Right lobe of liver (tissue), 4 donors: ENCODE data around the gene EEF2.
"Not testable (repeated sequence)": the region's sequence is repeated elsewhere in the genome, so short reads cannot be mapped to it uniquely, and the experiment has no call there.

Experiments used
- POLR2A ChIP-seq: fragments of 450-650 bp; IDR thresholded peaks from one replicate; pipeline ENCODE4 v1.6.1; 2017; ENCODE audit warnings: antibody characterized with exemption, mild to moderate bottlenecking
- TF ChIP-seq, protein P1 (sequence below), 4 donors: fragments of 200-600 bp in 3 of 4; fragments of 450-650 bp in 1 of 4; IDR thresholded peaks; one replicate each; pipeline versions ENCODE4 v1.5.1 to v1.8.0; 2016 to 2022; ENCODE audit warnings: antibody characterized with exemption in 4 of 4, mild to moderate bottlenecking in 2 of 4
- donor health status: DM: no; HTN: no; CAD: no.
- donor health status: DM: no; HTN: no; CAD: no.
- donor health status: DM: no; HTN: yes; CAD: no.

DNA sequence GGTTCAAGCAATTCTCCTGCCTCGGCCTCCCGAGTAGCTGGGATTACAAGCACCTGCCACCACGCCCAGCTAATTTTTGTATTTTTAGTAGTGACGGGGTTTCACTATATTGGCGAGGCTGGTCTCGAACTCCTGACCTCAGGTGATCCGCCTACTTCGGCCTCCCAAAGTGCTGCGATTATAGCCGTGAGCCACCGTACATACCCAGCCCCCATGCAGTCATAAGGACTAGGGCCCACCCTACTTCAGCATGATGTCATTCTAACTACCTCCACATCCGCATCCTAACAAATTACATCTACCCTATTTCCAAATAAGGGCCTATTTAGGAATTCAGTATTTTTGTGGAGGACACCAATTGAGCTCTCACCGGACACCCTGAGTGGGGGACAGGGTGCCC is 30.0 kb downstream of the EEF2 start:
- TF ChIP-seq, protein P1, sequence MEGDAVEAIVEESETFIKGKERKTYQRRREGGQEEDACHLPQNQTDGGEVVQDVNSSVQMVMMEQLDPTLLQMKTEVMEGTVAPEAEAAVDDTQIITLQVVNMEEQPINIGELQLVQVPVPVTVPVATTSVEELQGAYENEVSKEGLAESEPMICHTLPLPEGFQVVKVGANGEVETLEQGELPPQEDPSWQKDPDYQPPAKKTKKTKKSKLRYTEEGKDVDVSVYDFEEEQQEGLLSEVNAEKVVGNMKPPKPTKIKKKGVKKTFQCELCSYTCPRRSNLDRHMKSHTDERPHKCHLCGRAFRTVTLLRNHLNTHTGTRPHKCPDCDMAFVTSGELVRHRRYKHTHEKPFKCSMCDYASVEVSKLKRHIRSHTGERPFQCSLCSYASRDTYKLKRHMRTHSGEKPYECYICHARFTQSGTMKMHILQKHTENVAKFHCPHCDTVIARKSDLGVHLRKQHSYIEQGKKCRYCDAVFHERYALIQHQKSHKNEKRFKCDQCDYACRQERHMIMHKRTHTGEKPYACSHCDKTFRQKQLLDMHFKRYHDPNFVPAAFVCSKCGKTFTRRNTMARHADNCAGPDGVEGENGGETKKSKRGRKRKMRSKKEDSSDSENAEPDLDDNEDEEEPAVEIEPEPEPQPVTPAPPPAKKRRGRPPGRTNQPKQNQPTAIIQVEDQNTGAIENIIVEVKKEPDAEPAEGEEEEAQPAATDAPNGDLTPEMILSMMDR (IDR thresholded peaks at IDR 0.05) = not testable (repeated sequence)
- not testable (repeated sequence) for TF ChIP-seq POLR2A
